Measurements from ENCODE around the gene GRWD1. TPM values are rescaled to one million over a fixed set of nuclear protein-coding genes. Genes with fewer than 3 reads are reported as not detected.

GRWD1 gene
- total RNA-seq, 1 donor from 2014 or later, result 89.1 TPM

Other genes with a start within 250 kb of the GRWD1 start
- gene CARD8, start 190.1 kb upstream of the GRWD1 start, total RNA-seq, result 125 and 127 TPM in 2 replicates
- gene ZNF114, start 175.9 kb upstream of the GRWD1 start, total RNA-seq, result 0.21 and 0.30 TPM in 2 replicates
- 278 and 281 TPM in 2 replicates for gene EMP3, start 120.4 kb upstream of the GRWD1 start, total RNA-seq
- 13.1 and 13.4 TPM in 2 replicates for gene TMEM143, start 82.0 kb upstream of the GRWD1 start, total RNA-seq
- gene SYNGR4, start 81.6 kb upstream of the GRWD1 start, total RNA-seq, result 0.33 TPM in 1 of 2 replicates, not detected in the other
- 75.5 and 77.7 TPM in 2 replicates for gene KDELR1, start 54.4 kb upstream of the GRWD1 start, total RNA-seq
- gene GRIN2D, start 52.3 kb upstream of the GRWD1 start, total RNA-seq, result 0.16 and 0.26 TPM in 2 replicates
- 2.4 TPM in 2 replicates for gene KCNJ14, start 9.6 kb downstream of the GRWD1 start, total RNA-seq
- 30.6 and 31.6 TPM in 2 replicates for gene CYTH2, start 23.4 kb downstream of the GRWD1 start, total RNA-seq
- 3.0 and 3.6 TPM in 2 replicates for gene LMTK3, start 65.9 kb downstream of the GRWD1 start, total RNA-seq
- not detected in 2 replicates for gene SULT2B1, start 106.2 kb downstream of the GRWD1 start, total RNA-seq
- gene SPACA4, start 160.8 kb downstream of the GRWD1 start, total RNA-seq, result not detected in 2 replicates
- 5.1 and 6.4 TPM in 2 replicates for gene FAM83E, start 169.1 kb downstream of the GRWD1 start, total RNA-seq
- gene RPL18, start 173.2 kb downstream of the GRWD1 start, total RNA-seq, result 1,885 and 1,938 TPM in 2 replicates
- 36.4 and 39.0 TPM in 2 replicates for gene SPHK2, start 173.5 kb downstream of the GRWD1 start, total RNA-seq
- 10.7 and 11.2 TPM in 2 replicates for gene DBP, start 191.4 kb downstream of the GRWD1 start, total RNA-seq
- 10.9 and 12.5 TPM in 2 replicates for gene CA11, start 200.2 kb downstream of the GRWD1 start, total RNA-seq
- 0.30 and 0.78 TPM in 2 replicates for gene NTN5, start 227.0 kb downstream of the GRWD1 start, total RNA-seq
- not detected in 2 replicates for gene FUT2, start 250.0 kb downstream of the GRWD1 start, total RNA-seq

Measured in activated CD4-positive, alpha-beta T cell treated with anti-CD3 and anti-CD28 coated beads, Interleukin-2, amount 10 ng/mL, durations not matched to agents 24 days and 14 days (primary cell).